SK-N-SH (cell line): ENCODE measurements around the gene RFX3. TPM values are rescaled to one million over a fixed set of nuclear protein-coding genes. Genes with fewer than 3 reads are reported as not detected.

Experiments used
- CTCF ChIA-PET: fragments of 300-600, 350-600 bp; formaldehyde crosslinking; extraction: SDS; loops from one replicate; lab custom pipeline; 2021; lab: Yijun Ruan, JAX
- POLR2A ChIA-PET: fragments of 350-600 bp; sonication (Branson Sonifier 250); formaldehyde crosslinking; extraction: SDS; loops from one replicate; lab custom pipeline; 2020; ENCODE audit warnings: antibody characterized with exemption, inconsistent platforms; lab: Yijun Ruan, JAX
- DNase-seq: peaks from one replicate; pipeline ENCODE4 v3.0.0; 2012
- H2AFZ ChIP-seq: fragments of 200-600 bp; sonication (generic); 2 replicates; pipeline ENCODE4 v1.8.1; 2016; ENCODE audit warnings: antibody characterized with exemption, mild to moderate bottlenecking, low read depth
- H3F3A ChIP-seq: fragments of 200-600 bp; sonication (generic); replicated peaks from 2 replicates; pipeline ENCODE3; 2016; ENCODE audit warnings: antibody characterized with exemption, mild to moderate bottlenecking; ENCODE audit not compliant: insufficient read depth
- H3K27ac ChIP-seq, 2 experiments: fragments of 200-500 bp in 1 of 2; fragments of 200-600 bp in 1 of 2; sonication (Bioruptor generic) in 1 of 2; sonication (generic), shearing (Covaris generic) in 1 of 2; 2 replicates each; pipeline versions ENCODE4 v1.5.1 to v1.6.1; 2014 to 2016; ENCODE audit warnings: low read depth in 2 of 2, inconsistent platforms in 1 of 2, low read length in 1 of 2, mild to moderate bottlenecking in 1 of 2, mixed read lengths in 1 of 2
- H3K27me3 ChIP-seq: fragments of 200-600 bp; sonication (generic), shearing (Covaris generic); 2 replicates; pipeline ENCODE4 v1.6.1; 2016; ENCODE audit warnings: mixed run types; ENCODE audit not compliant: insufficient read depth
- H3K36me3 ChIP-seq, 2 experiments: fragments of 200-500 bp in 1 of 2; fragments of 200-600 bp in 1 of 2; sonication (Bioruptor generic) in 1 of 2; sonication (generic) in 1 of 2; replicated peaks in 1 of 2; 2 replicates each; pipeline versions ENCODE3 to v1.5.1; 2014 to 2016; ENCODE audit warnings: low read length in 1 of 2, mild to moderate bottlenecking in 1 of 2; ENCODE audit not compliant: insufficient read depth in 2 of 2, control insufficient read depth in 1 of 2
- H3K4me1 ChIP-seq, 2 experiments: fragments of 200-500 bp in 1 of 2; fragments of 200-600 bp in 1 of 2; sonication (Bioruptor generic) in 1 of 2; sonication (generic), shearing (Covaris generic) in 1 of 2; 2 replicates each; pipeline versions ENCODE4 v1.5.1 to v1.6.1; 2014 to 2016; ENCODE audit warnings: low read depth in 1 of 2, low read length in 1 of 2, mixed run types in 1 of 2; ENCODE audit not compliant: insufficient read depth in 2 of 2, control insufficient read depth in 1 of 2
- H3K4me2 ChIP-seq: fragments of 200-600 bp; sonication (generic), shearing (Covaris generic); 2 replicates; pipeline ENCODE4 v1.6.1; 2017; ENCODE audit warnings: mixed run types
- H3K4me3 ChIP-seq, 2 experiments: fragments of 200-500 bp in 1 of 2; fragments of 200-600 bp in 1 of 2; sonication (Bioruptor generic) in 1 of 2; sonication (generic), shearing (Covaris generic) in 1 of 2; 2 replicates each; pipeline versions ENCODE4 v1.5.1 to v1.8.1; 2014 to 2016; ENCODE audit warnings: low read depth in 2 of 2, inconsistent platforms in 1 of 2, low read length in 1 of 2, mild to moderate bottlenecking in 1 of 2, mixed read lengths in 1 of 2, moderate library complexity in 1 of 2
- H3K79me2 ChIP-seq: fragments of 200-600 bp; sonication (generic); 2 replicates; pipeline ENCODE4 v1.8.1; 2017; ENCODE audit warnings: mild to moderate bottlenecking; ENCODE audit not compliant: insufficient read depth
- H3K9ac ChIP-seq: fragments of 200-600 bp; sonication (generic); 2 replicates; pipeline ENCODE4 v1.6.1; 2017; ENCODE audit warnings: mixed run types
- H3K9me2 ChIP-seq: fragments of 200-600 bp; sonication (generic); 2 replicates; pipeline ENCODE4 v1.6.1; 2017; ENCODE audit warnings: mixed run types
- H3K9me3 ChIP-seq: fragments of 200-600 bp; sonication (generic); 2 replicates; pipeline ENCODE4 v1.6.1; 2017; ENCODE audit warnings: mixed run types, mild to moderate bottlenecking, moderate library complexity
- H4K20me1 ChIP-seq: fragments of 200-600 bp; sonication (generic); 2 replicates; pipeline ENCODE4 v1.6.1; 2017; ENCODE audit warnings: mild to moderate bottlenecking, mixed run types; ENCODE audit not compliant: insufficient read depth
- CHD2 ChIP-seq: fragments of 150-350 bp; IDR thresholded peaks from 2 replicates; pipeline ENCODE4 v1.6.1; 2018; ENCODE audit warnings: low read length; ENCODE audit not compliant: partially characterized antibody
- FOSL2 ChIP-seq: IDR thresholded peaks from 2 replicates; pipeline ENCODE4 v1.4.0; 2012; ENCODE audit warnings: low read depth, mild to moderate bottlenecking, moderate library complexity, borderline replicate concordance
- FOXM1 ChIP-seq: IDR thresholded peaks from 2 replicates; pipeline ENCODE4 v1.4.0; 2012; ENCODE audit warnings: low read depth, mild to moderate bottlenecking
- GATA2 ChIP-seq: sonication (generic); formaldehyde crosslinking; IDR thresholded peaks from 2 replicates; pipeline ENCODE4 v1.5.0; 2020; ENCODE audit warnings: mild to moderate bottlenecking, missing genetic modification reagents
- IRF3 ChIP-seq: fragments of 150-350 bp; IDR thresholded peaks from 2 replicates; pipeline ENCODE4 v1.6.1; 2016; ENCODE audit warnings: mild to moderate bottlenecking, low read depth, low read length
- MAX ChIP-seq: IDR thresholded peaks from 2 replicates; pipeline ENCODE4 v1.4.0; 2012; ENCODE audit warnings: low read depth
- MEF2A ChIP-seq: IDR thresholded peaks from 2 replicates; pipeline ENCODE4 v1.4.0; 2012; ENCODE audit warnings: low read depth, borderline replicate concordance
- MXI1 ChIP-seq: IDR thresholded peaks from 2 replicates; pipeline ENCODE4 v1.6.1; 2012; ENCODE audit warnings: mild to moderate bottlenecking, low read depth, low read length, improper control_type of control experiment
- RAD21 ChIP-seq: IDR thresholded peaks from 2 replicates; pipeline ENCODE4 v1.6.1; 2012; ENCODE audit warnings: mild to moderate bottlenecking, low read length
- RCOR1 ChIP-seq: fragments of 150-350 bp; IDR thresholded peaks from 2 replicates; pipeline ENCODE4 v1.6.1; 2017; ENCODE audit warnings: antibody characterized with exemption, low read length
- REST ChIP-seq: IDR thresholded peaks from 2 replicates; pipeline ENCODE4 v1.6.1; 2012; ENCODE audit warnings: mild to moderate bottlenecking, low read depth, low read length, moderate library complexity
- RFX5 ChIP-seq: IDR thresholded peaks from 2 replicates; pipeline ENCODE4 v1.6.1; 2012; ENCODE audit warnings: mild to moderate bottlenecking, improper control_type of control experiment, low read length
- RXRA ChIP-seq: IDR thresholded peaks from 2 replicates; pipeline ENCODE4 v1.4.0; 2012; ENCODE audit warnings: low read depth, mild to moderate bottlenecking, borderline replicate concordance
- TAF1 ChIP-seq: IDR thresholded peaks from 2 replicates; pipeline ENCODE4 v1.6.1; 2012; ENCODE audit warnings: low read depth, mild to moderate bottlenecking, low read length, moderate library complexity, borderline replicate concordance
- TCF12 ChIP-seq: IDR thresholded peaks from 2 replicates; pipeline ENCODE4 v1.4.0; 2012
- TEAD4 ChIP-seq: IDR thresholded peaks from 2 replicates; pipeline ENCODE4 v1.4.0; 2012; ENCODE audit warnings: mild to moderate bottlenecking, borderline replicate concordance; ENCODE audit not compliant: insufficient read depth
- ZBTB33 ChIP-seq: IDR thresholded peaks from 2 replicates; pipeline ENCODE4 v1.4.0; 2012; ENCODE audit warnings: low read depth, borderline replicate concordance
- WGBS: methylation state at CpG from one replicate; pipeline ENCODE4 v1.1.6; 2017; ENCODE audit warnings: low lambda C conversion rate; 5-methylcytosine and 5-hydroxymethylcytosine counted together
- polyA plus RNA-seq, 3 experiments: library from polyadenylated mRNA; depleted of rRNA; stranded (reverse); fragments of >200 nt; gene quantifications; 2 replicates each; pipeline ENCODE4 v1.2.3, GENCODE V29; 2012

RFX3 gene
- polyA plus RNA-seq, 1 of the 3 experiments (the other 2 are of a cell fraction): 1.7 TPM

- Histone ChIP-seq H3K9me3 (no peaks in the 10 kb centered on the region), H3K4me3 (no peak overlapping the region), H4K20me1 (no peaks in the 10 kb centered on the region), H3K9ac (no peak overlapping the region), H2AFZ (no peak overlapping the region), H3K36me3 (peaks cover 0 to 4% of the 10 kb centered on the region in 2 experiments), H3K27me3 (no peaks in the 10 kb centered on the region), H3K79me2 (no peaks in the 10 kb centered on the region), H3F3A (no peaks in the 10 kb centered on the region), H3K4me2 (no peak overlapping the region), H3K4me1 (peaks cover 0 to 4% of the 10 kb centered on the region in 2 experiments; a peak in 1 of 4 replicates), H3K27ac (no peak overlapping the region), H3K9me2 (no peaks in the 10 kb centered on the region)
- ChIA-PET CTCF (interaction anchor here (1.5 to 4.4 kb wide), 2 partner anchors 13 to 203 kb away, joined by 4 to 24 read pairs; no protein-coding TSS in a partner anchor), POLR2A (no interaction called here)
- DNase-seq: no peak
- TF ChIP-seq REST (no peak), MXI1 (no peak), CHD2 (no peak), IRF3 (no peak), TAF1 (no peak), RXRA (no peak), RCOR1 (no peak), FOSL2 (no peak), TEAD4 (no peak), TCF12 (no peak)
- 96% methylated on average over 4 of the region's 4 CpGs for WGBS
These were observed 287.6 kb downstream of the RFX3 start for GRCh38 chr9:3238236-3238635.

GRCh38 chr9:3237121-3237520 is 288.7 kb downstream of the RFX3 start:
- Histone ChIP-seq H3K9ac (no peak overlapping the region), H3K4me3 (no peak overlapping the region), H3K4me1 (peaks cover 0 to 4% of the 10 kb centered on the region in 2 experiments; a peak in 1 of 4 replicates), H3F3A (no peaks in the 10 kb centered on the region), H3K9me3 (no peaks in the 10 kb centered on the region), H2AFZ (no peak overlapping the region), H3K36me3 (peaks cover 0 to 4% of the 10 kb centered on the region in 2 experiments), H4K20me1 (no peaks in the 10 kb centered on the region), H3K4me2 (no peak overlapping the region), H3K27ac (no peak overlapping the region), H3K79me2 (no peaks in the 10 kb centered on the region), H3K27me3 (no peaks in the 10 kb centered on the region), H3K9me2 (no peaks in the 10 kb centered on the region)
- no peak for DNase-seq
- ChIA-PET POLR2A (no interaction called here), CTCF (no interaction called here)
- no peak for TF ChIP-seq RFX5
- no peak for TF ChIP-seq IRF3
- no peak for TF ChIP-seq MEF2A
- TF ChIP-seq ZBTB33: no peak
- TF ChIP-seq FOXM1: no peak
- no peak for TF ChIP-seq GATA2
- TF ChIP-seq RAD21: no peak
- TF ChIP-seq MAX: no peak
